A549 treated with Mapracorat at 1 μM for 4 hours (cell line): Measurements from ENCODE around the gene MAP3K12. TPM values are rescaled to one million over a fixed set of nuclear protein-coding genes. Genes with fewer than 3 reads are reported as not detected.

ENCODE experiments used
- total RNA-seq: library from RNA; stranded (reverse); fragments of 200-300 nt; extraction: Qiagen RNA extraction; gene quantifications from 5 replicates; pipeline ENCODE4 v1.2.3, GENCODE V29; 2022

MAP3K12 gene, protein sequence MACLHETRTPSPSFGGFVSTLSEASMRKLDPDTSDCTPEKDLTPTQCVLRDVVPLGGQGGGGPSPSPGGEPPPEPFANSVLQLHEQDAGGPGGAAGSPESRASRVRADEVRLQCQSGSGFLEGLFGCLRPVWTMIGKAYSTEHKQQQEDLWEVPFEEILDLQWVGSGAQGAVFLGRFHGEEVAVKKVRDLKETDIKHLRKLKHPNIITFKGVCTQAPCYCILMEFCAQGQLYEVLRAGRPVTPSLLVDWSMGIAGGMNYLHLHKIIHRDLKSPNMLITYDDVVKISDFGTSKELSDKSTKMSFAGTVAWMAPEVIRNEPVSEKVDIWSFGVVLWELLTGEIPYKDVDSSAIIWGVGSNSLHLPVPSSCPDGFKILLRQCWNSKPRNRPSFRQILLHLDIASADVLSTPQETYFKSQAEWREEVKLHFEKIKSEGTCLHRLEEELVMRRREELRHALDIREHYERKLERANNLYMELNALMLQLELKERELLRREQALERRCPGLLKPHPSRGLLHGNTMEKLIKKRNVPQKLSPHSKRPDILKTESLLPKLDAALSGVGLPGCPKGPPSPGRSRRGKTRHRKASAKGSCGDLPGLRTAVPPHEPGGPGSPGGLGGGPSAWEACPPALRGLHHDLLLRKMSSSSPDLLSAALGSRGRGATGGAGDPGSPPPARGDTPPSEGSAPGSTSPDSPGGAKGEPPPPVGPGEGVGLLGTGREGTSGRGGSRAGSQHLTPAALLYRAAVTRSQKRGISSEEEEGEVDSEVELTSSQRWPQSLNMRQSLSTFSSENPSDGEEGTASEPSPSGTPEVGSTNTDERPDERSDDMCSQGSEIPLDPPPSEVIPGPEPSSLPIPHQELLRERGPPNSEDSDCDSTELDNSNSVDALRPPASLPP
- total RNA-seq: 10.8 to 16.6 TPM (median 13.1 TPM) in 5 replicates

DNA sequence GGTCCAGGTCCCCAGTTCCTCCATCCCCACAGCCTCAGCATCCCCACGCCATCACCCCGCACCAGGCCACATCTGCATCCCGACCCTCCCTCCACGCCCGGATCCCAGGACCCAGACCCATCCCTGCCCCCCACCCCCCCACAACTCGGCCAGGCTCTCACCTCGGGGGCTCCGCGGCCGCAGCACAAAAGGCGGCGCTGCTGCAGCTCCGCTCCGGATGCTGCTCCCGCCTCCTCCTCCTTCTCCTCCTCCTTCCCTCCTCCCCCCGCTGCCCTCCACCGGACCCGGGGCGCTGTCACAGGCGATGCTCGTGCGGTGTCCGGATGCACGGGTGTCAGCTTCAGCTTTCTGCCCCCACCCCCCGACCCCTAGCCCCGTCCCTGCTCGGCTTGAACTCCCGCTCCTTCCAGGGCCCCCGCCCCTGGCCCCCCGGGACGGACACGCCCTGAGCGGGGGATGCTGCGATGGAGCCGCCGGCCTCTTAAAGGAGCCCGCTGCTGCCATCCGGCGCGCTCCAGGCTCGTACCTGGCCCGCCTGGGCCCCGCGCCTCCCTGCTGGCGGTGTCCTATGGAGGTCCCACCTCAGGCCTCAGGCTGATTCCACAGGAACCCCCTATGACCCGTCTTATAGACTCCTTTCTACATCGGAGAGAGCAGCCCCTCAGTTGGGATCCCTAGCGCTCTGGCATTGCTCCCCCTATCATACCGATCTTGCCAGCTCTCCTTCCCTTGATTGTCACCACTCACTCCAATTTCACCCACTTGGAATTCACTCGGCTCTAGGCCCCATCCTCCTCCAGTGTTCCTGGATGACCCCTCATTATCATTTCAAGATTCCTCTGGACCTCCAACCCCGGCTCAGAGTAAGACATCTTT, at the start of gene MAP3K12:
MAP3K12 (minus strand) TSS at position 193 of the 876 bp plus-strand sequence. CDS start 12,067 bp downstream, outside the sequence.

DNA sequence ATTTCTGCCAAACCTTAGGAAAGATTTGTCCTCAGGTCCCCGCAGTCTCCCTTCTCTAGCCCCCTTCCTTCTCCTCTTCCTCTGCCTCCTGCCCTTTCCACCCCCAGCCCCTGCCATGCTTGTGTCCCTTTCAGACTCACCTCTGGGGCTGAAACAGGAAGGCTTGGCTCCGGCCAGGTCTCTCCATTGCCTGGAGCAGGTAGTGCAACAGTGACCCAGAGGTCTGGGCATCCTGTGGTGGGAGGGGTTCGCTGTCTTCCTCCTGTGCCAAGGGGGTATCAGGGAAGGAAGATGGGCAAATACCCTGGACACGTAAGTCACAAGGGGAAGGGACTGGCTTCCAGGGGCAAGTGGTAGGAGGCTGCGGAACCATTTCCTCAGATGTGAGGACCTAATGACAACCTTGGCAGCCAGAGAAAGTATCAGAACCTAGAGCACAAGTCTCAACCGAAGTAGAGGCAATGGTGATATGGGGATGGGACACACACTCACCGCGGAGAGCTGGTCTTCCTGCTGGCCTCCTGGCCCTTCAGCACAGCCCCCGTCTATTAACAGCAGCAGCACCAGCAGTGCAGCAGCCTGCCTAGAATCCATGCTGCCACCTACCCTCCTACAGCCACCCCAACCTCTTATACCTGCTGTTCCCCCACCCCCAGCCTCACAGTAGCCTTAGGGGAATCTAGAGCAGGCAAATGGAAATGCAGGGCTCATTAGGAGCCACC, 7.8 kb upstream of the MAP3K12 start, which contains the start of gene NPFF:
NPFF (minus strand) TSS at position 604 of the 722 bp plus-strand sequence; CDS start at position 594, 10 bp downstream.

DNA sequence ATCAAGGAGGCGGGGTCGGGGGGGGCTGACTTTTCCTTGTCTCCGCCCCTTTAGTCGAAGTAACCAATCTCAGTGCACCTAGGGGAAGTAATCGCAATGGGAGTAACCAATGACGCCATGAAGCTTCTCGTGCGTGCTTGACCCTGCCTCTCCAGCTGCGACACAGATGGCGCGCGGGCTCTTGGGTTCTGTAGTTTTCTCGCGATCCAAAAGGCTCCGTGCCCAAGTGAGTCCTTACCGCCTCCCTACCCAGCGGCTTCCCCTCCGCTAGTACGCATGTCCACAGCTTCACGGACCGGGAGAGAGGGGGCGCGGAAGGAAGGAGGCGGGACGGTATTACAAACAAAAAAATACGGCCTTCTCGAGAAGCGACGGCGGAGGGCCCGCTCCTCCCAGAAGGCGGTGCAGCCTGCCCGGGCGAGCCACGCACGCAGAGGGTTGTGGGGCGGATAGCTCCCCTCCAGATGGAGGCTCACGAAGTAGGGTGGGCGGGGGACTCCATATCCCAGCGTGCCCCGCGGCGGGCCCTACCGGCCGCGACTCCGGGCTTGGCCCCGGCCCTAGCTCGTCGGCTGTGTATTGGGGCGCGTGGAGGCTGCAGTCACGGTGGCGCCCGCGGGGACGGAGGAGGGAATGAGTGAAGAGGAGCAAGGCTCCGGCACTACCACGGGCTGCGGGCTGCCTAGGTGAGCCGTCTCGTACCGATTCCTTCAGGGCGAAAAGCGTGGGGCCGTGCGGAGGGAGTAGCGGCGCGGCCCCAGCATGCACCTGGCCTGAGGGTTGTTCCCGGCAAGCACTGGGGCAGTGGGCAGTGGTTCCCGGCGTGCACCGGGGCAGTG, 1.7 kb upstream of the MAP3K12 start, which contains the start of gene TARBP2:
TARBP2 (plus strand) TSS at position 508 of the 839 bp plus-strand sequence; CDS start at position 634, 126 bp downstream.

DNA sequence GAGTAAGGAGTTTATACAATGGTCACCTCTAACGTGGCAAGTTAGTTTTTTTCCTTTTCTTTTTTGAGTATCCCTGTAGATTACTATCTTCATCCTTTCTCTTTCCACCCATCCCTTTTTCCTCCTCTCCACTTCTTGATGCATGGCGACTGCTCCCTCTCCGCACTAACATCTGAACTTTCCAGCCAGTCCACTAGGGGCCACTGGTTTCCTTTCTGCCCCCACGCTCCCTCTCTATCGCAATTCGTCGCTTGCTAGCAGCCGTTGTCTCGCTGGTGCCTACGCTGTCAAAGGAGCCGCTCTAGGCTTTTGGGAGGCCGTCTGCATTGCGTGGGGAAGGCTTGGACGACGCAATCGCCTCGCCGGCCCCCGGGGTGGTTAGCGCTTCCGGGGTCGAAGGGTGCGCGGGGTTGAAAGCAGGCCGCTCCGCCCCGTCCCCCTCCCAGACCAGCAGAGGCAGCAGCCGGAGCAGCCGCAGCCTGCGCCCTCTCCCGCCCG, 47.5 kb downstream of the MAP3K12 start, which contains the start of gene PCBP2:
PCBP2 (plus strand) TSS at position 442 of the 498 bp plus-strand sequence. CDS start 2,699 bp downstream, outside the sequence.

DNA sequence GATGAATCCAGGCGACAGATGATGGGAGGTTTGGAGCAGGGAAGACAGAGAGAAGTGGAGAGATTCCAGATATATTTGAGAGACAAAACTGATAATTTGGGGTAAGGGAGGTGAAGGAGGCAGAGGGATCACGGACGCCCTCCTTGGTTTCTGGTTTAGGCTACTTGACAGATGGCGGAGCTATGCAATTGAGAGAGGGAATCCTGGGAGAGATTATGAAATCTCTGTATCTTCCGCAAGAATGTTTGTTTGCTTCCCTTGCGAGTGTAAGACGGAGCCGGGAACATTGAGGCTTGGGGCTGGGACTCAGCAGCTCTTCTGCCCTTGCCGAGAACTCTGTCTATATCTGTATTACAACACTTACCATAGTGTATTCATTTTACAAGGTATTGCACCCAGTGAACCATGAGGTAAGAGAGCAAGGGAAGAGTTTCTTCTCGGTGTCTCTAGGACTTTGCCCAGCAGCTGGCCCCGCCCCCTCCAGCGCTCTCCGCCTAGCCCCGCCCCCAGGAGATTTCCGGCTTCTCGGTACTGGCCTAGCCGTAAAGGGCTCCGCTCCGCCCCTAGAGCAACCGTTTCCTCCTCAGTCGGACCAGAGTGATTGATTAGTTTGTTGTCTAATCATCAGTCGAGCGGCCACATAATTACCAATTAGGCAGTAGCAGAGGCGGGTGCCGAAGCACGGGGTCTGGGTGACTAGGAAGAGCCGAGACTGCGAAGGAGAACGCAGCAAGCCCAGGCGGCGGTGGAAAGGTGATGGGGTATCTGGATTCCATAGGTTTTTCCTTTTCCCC, 58.0 kb downstream of the MAP3K12 start, which contains the start of gene PRR13:
PRR13 (plus strand) TSS at position 695 of the 794 bp plus-strand sequence. CDS start 981 bp downstream, outside the sequence.

Other genes with a start within 250 kb of the MAP3K12 start
- 15.5 to 21.8 TPM (median 19.0 TPM) in 5 replicates for gene ESPL1, start 231.2 kb downstream of the MAP3K12 start, total RNA-seq
- gene PFDN5, start 203.9 kb downstream of the MAP3K12 start, total RNA-seq: 476 to 584 TPM (median 513 TPM) in 5 replicates
- 70.1 to 96.3 TPM (median 90.1 TPM) in 5 replicates for gene MYG1, start 199.8 kb downstream of the MAP3K12 start, total RNA-seq
- gene AAAS, start 177.8 kb downstream of the MAP3K12 start, total RNA-seq: 69.8 to 82.5 TPM (median 75.9 TPM) in 5 replicates
- gene SP7, start 163.1 kb downstream of the MAP3K12 start, total RNA-seq: 0.09 TPM in 1 of 5 replicates, not detected in the others
- gene SP1, start 119.3 kb downstream of the MAP3K12 start, total RNA-seq: 18.4 to 25.2 TPM (median 20.4 TPM) in 5 replicates
- 0.67 to 1.8 TPM (median 1.2 TPM) in 5 replicates for gene AMHR2, start 75.6 kb downstream of the MAP3K12 start, total RNA-seq
- gene PRR13, start 57.7 kb downstream of the MAP3K12 start, total RNA-seq: 286 to 362 TPM (median 330 TPM) in 5 replicates
- 590 to 639 TPM (median 617 TPM) in 5 replicates for gene PCBP2, start 47.4 kb downstream of the MAP3K12 start, total RNA-seq
- 40.4 to 57.8 TPM (median 53.9 TPM) in 5 replicates for gene TARBP2, start 1.8 kb upstream of the MAP3K12 start, total RNA-seq
- gene NPFF, start 8.0 kb upstream of the MAP3K12 start, total RNA-seq: not detected in 5 replicates
- 16.4 to 21.1 TPM (median 17.4 TPM) in 5 replicates for gene ATF7, start 126.9 kb upstream of the MAP3K12 start, total RNA-seq
- 639 to 703 TPM (median 667 TPM) in 5 replicates for gene ATP5MC2, start 176.6 kb upstream of the MAP3K12 start, total RNA-seq
- gene CALCOCO1, start 228.0 kb upstream of the MAP3K12 start, total RNA-seq: 16.9 to 21.0 TPM (median 18.6 TPM) in 5 replicates